K562 (cell line): ENCODE measurements around the gene CD1D.

Experiments
- AFF1 ChIP-seq, 2 experiments: fragments of 450-650 bp; IDR thresholded peaks; 2 replicates each; pipeline ENCODE4 v1.6.1; 2018; ENCODE audit warnings: mild to moderate bottlenecking in 2 of 2, low read depth in 1 of 2; ENCODE audit not compliant: partially characterized antibody in 2 of 2
- BACH1 ChIP-seq: fragments of 200-800 bp; sonication (Bioruptor generic); IDR thresholded peaks from 2 replicates; pipeline ENCODE4 v1.6.1; 2016; ENCODE audit warnings: missing genetic modification characterization, missing compliant biosample characterization
- CTCF ChIP-seq, 3 experiments: IDR thresholded peaks in 2 of 3; conservative IDR thresholded peaks in 1 of 3; 2 replicates each; pipeline ENCODE4 v1.5.1; 2011 to 2012; ENCODE audit warnings: low read length in 3 of 3, mild to moderate bottlenecking in 3 of 3, control low read depth in 2 of 3, improper control_type of control experiment in 1 of 3, inconsistent platforms in 1 of 3, low read depth in 1 of 3, mixed read lengths in 1 of 3, moderate library complexity in 1 of 3; ENCODE audit not compliant: insufficient read depth in 2 of 3
- EZH2 ChIP-seq: IDR thresholded peaks from 2 replicates; pipeline ENCODE4 v1.6.1; 2012; ENCODE audit warnings: low read depth, mild to moderate bottlenecking, inconsistent platforms, low read length, borderline replicate concordance
- HCFC1 ChIP-seq: IDR thresholded peaks from 2 replicates; pipeline ENCODE4 v1.6.1; 2012; ENCODE audit warnings: low read depth, low read length, improper control_type of control experiment
- MED1 ChIP-seq: sonication (generic); formaldehyde crosslinking; IDR thresholded peaks from 2 replicates; pipeline ENCODE4 v1.8.1; 2023; ENCODE audit warnings: missing genetic modification reagents, borderline replicate concordance
- NR3C1 ChIP-seq: sonication (generic); formaldehyde crosslinking; IDR thresholded peaks from 2 replicates; pipeline ENCODE4 v1.8.1; 2022; ENCODE audit warnings: missing genetic modification reagents
- PML ChIP-seq: IDR thresholded peaks from 2 replicates; pipeline ENCODE4 v1.6.1; 2012; ENCODE audit warnings: low read length, inconsistent platforms
- TFE3 ChIP-seq: fragments of 450-650 bp; formaldehyde crosslinking; IDR thresholded peaks from 2 replicates; pipeline ENCODE4 v1.4.0; 2020; ENCODE audit warnings: mild to moderate bottlenecking, mixed read lengths
- ZNF174 ChIP-seq: fragments of 250-450 bp; sonication (Bioruptor Pico); IDR thresholded peaks from 2 replicates; pipeline ENCODE4 v1.4.0; 2020; ENCODE audit warnings: mild to moderate bottlenecking

- TF ChIP-seq CTCF (IDR thresholded peaks at IDR 0.05 in 2 of 3, conservative IDR thresholded peaks at IDR 0.05 in 1 of 3; ENCODE audit: insufficient read depth in 2 of 3, low read depth in 1 of 3, low read length in 3 of 3): no peak
- TF ChIP-seq PML: no peak
- TF ChIP-seq HCFC1: no peak
- TF ChIP-seq TFE3 (CRISPR knock-in tag): no peak
- TF ChIP-seq AFF1 (IDR thresholded peaks at IDR 0.05; ENCODE audit: low read depth in 1 of 2, partially characterized antibody in 2 of 2): no peak
- TF ChIP-seq MED1 (CRISPR knock-in tag): no peak
- no peak for TF ChIP-seq NR3C1
- no peak for TF ChIP-seq ZNF174 (CRISPR knock-in tag)
- TF ChIP-seq BACH1 (tag): no peak
- no peak for TF ChIP-seq EZH2
Measured at GRCh38 chr1:158185770-158186169, 5.1 kb downstream of the CD1D start.
